Measurements from ENCODE around the gene CLIC4.
"Not testable (repeated sequence)": the region's sequence is repeated elsewhere in the genome, so short reads cannot be mapped to it uniquely, and the experiment has no call there.

The CLIC4 gene

DNA sequence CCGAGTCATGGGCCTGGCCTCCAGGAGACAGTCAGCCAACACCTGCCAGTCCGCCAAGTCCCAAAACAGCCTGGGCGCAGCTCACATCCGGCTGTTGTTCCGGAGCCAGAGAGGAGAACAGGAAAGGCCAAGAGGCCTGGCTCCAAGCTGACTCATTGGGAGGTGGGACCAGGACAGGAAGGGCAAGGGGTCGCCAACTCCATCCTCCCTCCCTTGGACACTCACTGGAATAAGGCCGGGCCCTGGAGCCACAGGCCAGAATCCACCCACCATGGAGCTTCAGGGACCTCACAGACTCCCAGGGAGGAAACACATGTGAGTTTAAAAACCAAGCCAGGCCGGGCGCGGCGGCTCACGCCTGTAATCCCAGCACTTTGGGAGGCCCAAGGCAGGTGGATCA is 25.1 kb upstream of the CLIC4 start:
- no peak for DNase-seq

DNA sequence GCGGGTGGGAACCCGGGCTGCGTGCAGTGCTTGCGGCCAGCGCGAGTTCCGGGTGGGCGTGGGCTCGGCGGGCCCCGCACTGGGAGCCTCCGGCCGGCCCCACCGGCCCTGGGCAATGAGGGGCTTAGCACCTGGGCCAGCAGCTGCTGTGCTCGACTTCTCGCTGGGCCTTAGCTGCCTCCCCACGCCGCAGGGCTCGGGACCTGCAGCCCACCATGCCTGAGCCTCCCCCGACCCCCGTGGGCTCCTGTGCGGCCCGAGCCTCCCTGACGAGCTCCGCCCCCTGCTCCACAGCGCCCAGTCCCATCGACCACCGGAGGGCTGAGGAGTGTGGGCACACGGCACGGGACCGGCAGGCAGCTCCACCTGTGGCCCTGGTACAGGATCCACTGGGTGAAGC is 23.7 kb upstream of the CLIC4 start:
- no peak for DNase-seq

- not testable (repeated sequence) for DNase-seq
These were observed 22.9 kb upstream of the CLIC4 start for GRCh38 chr1:24722073-24723035.

DNA sequence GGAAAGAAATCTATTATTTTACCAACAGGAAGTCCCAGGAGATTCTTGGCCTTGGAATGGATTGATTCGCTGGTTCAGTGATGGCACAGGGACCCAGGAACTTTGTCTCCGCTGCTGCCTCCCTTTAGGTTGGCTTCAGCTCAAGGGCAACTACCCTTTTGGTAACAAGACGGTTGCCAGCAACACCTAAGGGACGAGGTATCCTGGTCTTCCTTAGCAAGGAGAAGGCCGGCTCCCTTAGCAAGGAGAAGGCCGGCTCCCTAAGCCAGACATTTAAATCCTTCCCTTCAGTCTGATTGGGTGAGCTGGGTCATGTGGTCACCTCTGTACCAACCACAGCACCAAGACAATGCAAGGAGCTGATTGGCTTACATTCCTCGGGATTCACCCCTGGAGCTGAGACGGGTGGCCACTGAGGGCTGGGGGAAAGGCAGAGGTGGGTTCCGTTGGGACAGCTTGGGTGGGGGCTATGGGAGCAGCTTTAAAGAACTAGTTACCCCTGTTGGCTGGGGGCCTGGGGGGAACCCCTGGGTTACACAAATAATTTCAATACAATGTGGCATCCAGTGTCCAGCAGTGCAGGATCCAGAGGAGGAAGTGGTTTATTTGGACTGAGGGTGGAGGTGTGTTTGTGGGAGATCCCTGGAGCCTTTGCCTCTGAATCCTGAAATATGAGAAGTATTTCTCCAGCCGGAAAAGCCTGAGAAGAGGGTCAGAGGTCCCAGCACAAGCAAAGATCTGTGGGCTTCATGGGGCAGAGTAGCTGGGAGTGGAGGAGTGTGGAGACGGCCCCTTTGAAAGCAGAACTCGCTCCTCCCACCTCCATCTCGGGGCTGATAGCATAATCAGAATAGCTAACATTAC is 20.7 kb upstream of the CLIC4 start:
- no peak for DNase-seq

GRCh38 chr1:24725209-24725651 is 20.0 kb upstream of the CLIC4 start:
- DNase-seq = no peak

- no peak for DNase-seq
These were observed 18.5 kb upstream of the CLIC4 start for GRCh38 chr1:24726741-24727140.

DNA sequence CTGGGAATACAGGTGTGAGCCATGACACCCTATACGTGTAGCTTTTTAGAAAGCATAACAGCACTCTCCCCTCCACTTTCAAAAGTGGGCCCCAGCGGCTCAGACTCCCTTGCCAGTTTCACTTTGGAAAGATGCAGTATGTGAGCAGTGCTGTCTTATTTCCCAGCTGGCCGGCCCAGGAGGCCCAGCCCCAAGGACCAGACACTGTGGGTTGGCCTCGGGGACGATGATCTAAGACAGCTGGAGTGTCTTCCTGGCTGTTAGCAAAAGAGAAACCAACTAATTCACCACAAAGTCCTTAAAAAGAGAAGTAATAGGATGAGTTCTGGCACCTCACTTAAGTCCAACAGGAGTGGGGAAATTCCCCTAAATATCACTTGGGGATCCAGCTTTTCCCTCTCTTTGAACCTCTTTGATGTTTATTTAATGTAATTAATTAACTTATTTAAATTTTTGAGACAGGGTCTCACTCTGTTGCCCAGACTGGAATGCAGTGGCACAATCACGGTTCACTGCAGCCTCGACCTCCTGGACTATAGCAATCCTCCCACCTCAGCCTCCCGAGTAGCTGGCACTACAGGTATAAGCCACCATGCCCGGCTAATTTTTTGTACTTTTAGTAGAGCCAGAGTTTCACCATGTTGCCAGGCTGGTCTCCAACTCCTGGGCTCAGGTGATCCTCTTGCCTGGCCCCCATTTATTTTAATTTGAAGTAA is 17.6 kb upstream of the CLIC4 start:
- no peak for DNase-seq

DNA sequence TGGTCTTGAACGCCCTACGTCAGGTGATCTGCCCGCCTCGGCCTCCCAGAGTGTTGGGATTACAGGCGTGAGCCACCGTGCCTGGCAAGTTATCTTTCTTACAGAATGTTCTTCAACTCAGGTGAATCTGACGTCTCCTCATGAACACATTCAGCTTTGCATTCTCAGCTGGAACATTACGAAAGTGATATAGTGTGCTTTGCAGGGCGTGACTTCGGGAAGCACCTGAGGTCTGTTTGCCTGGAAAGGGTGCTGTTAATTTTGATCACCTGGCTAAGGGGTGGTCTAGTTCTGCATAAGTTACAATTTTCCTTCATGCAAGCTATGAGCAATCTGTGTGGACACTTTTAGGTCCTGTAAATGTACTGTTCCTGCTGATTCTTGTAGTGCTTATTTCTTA is 16.3 kb upstream of the CLIC4 start:
- DNase-seq = no peak

DNA sequence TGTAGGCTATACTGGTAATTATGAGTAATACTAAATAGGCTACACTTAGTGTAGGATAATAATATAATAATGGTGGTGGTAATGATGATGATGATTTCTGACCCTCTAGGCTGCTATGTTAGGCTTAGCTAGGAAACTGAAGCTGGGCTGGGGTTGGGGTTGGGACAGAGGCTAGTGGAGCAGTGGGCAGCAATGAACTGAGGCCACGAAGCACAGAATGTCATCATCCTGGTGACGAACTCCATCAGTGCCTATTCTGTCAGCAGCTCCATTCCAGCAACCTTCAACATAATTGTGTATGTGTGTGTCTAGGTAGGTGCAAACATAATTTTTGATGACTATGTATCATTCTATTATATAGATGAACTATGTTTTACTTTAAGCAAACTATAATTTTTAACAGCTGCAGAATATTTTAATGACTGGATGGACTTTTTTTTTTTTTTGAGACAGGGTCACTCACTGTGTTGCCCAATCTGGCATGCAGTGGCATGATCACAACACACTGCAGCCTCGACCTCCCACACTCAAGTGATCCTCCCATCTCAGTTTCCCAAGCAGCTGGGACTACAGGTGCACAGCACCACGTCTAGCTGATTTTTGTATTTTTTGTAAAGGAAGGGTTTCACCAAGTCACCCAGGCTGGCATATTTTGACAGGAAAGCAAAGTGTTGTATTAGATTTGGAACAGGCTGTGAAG is 12.9 kb upstream of the CLIC4 start:
- DNase-seq = no peak

- not testable (repeated sequence) for DNase-seq
These were observed 11.9 kb upstream of the CLIC4 start for GRCh38 chr1:24733342-24733741.

DNA sequence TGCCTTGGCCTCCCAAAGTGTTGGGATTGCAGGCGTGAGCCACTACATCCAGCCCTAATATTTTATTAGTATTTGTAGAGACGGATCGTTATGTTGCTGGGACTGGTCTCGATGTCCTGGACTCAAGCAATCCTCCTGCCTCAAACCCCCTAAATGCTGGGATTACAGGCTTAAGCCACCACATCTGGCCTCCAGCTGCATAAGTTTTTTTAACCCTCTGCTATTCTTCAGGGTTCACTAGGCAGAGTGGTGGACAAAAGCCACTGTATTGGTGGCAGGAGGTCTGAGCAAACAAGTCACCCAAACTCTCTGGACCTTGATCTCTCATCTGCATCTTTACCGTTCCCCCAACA is 10.1 kb upstream of the CLIC4 start:
- DNase-seq = no peak

DNA sequence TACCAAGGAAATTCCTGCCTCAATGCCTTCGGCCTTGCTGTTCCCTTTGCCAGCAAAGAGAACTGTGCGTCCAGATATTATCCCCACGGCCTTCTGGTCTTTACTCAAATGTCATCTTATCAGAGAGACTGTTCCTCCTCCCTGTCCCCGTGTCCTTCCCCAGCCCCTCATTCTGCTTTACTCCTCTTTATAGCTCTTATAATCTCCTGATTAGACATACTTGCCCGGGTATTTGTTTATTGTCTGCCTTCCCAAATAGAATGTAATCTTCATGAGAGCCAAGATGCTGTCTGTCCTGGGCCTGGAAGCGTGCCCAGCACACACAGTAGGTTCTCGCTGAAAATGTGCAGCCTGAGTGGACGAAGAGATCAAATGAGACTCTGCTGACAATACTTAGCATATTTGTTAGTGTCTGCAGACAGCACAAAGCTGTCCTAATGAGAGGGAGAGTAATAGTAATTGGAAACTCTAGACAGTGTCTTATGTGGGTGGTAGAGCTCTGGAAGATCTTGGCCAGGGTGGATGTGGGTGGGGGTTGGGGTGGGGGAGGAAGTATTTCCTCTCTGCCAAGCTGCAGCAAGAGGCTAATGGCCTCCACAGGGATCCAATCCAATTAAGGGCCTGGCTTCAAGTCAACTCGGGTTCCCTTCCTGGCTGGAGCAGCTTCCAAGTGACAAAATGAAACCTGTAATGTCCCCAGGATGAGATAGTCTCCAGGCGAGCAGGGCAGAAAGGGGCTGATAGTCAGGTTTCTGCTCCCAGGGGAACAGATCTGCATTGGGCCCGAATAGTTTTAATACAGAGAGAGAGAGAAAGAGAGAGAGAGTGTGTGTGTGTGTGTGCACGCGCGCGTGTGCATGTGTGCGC is 9.5 kb upstream of the CLIC4 start:
- DNase-seq = peak; percentile 14

GRCh38 chr1:24737368-24738117 is 7.7 kb upstream of the CLIC4 start:
- no peak for DNase-seq

- no peak for DNase-seq
These were observed 6.0 kb upstream of the CLIC4 start for GRCh38 chr1:24739241-24739640.

GRCh38 chr1:24742090-24742938 is 2.9 kb upstream of the CLIC4 start:
- DNase-seq = no peak

GRCh38 chr1:24743404-24744211 is 1.6 kb upstream of the CLIC4 start:
- DNase-seq = no peak

GRCh38 chr1:24745711-24746413 is 615 bp downstream of the CLIC4 start:
- DNase-seq = peak; percentile 50

Data from NCI-H1105 treated with DMSO at 0.1 percent for 48 hours (cell line).